Measurements from ENCODE around the gene VAV1. TPM values are rescaled to one million over a fixed set of nuclear protein-coding genes. Genes with fewer than 3 reads are reported as not detected.

The VAV1 gene
- total RNA-seq, 1 experiment from 2014 or later: 7.5 TPM

DNA sequence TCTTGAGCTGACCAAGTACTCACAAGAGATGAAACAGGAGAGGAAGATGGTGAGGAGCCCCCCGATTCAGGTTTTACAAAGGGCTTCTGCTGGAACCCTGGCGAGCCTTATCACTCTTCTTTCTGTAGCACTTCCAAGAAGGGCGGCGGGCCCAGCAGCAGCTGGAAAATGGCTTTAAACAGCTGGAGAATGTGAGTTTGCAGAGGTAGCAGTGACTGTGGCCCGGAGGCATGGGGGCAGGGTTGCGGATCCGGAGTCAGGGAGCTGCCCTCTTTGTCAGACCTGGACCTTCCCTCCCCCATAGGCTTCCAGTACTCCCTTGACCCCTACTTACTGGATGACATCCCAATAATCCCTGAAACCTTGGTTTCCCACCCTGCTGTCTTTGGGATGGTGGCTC is 29.4 kb upstream of the VAV1 start:
- peaks cover 56% of the 10 kb centered on the region for H3K4me1 ChIP-seq (replicated peaks; ENCODE audit: insufficient read depth)
- intact Hi-C loops (cut with micrococcal nuclease; ENCODE audit: unreplicated experiment): no loop called here
- no peak overlapping the region for H2AFZ ChIP-seq
- ChIA-PET POLR2A (ENCODE audit: unreplicated experiment) (no interaction called here), CTCF (no interaction called here)
- TF ChIP-seq, protein P1, sequence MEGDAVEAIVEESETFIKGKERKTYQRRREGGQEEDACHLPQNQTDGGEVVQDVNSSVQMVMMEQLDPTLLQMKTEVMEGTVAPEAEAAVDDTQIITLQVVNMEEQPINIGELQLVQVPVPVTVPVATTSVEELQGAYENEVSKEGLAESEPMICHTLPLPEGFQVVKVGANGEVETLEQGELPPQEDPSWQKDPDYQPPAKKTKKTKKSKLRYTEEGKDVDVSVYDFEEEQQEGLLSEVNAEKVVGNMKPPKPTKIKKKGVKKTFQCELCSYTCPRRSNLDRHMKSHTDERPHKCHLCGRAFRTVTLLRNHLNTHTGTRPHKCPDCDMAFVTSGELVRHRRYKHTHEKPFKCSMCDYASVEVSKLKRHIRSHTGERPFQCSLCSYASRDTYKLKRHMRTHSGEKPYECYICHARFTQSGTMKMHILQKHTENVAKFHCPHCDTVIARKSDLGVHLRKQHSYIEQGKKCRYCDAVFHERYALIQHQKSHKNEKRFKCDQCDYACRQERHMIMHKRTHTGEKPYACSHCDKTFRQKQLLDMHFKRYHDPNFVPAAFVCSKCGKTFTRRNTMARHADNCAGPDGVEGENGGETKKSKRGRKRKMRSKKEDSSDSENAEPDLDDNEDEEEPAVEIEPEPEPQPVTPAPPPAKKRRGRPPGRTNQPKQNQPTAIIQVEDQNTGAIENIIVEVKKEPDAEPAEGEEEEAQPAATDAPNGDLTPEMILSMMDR (conservative IDR thresholded peaks at IDR 0.05): no peak
- peaks cover 63% of the 10 kb centered on the region for H3F3A ChIP-seq (ENCODE audit: insufficient read depth, low read depth)
- H3K27me3 ChIP-seq (ENCODE audit: insufficient read depth, low read depth): no peaks in the 10 kb centered on the region
- peaks cover 54% of the 10 kb centered on the region for H3K79me2 ChIP-seq (ENCODE audit: low read depth)
- H3K9me3 ChIP-seq (ENCODE audit: insufficient read depth, low read depth): no peaks in the 10 kb centered on the region
- no peaks in the 10 kb centered on the region for H3K9me2 ChIP-seq (ENCODE audit: insufficient read depth)
- peak overlapping the region; percentile 81 for H3K4me2 ChIP-seq
- BruUV-seq (replicated peaks): no TSS peak
- peaks cover 12% of the 10 kb centered on the region; the same call in 1 of the 2 replicates for H3K36me3 ChIP-seq (ENCODE audit: low read depth)
- H3K27ac ChIP-seq: peak overlapping the region; percentile 88; the same call in 1 of the 2 replicates
- H4K20me1 ChIP-seq (ENCODE audit: insufficient read depth): peaks cover 5% of the 10 kb centered on the region; the same call in 1 of the 2 replicates
- DNase-seq: no peak
- H3K4me3 ChIP-seq: no peak overlapping the region

DNA sequence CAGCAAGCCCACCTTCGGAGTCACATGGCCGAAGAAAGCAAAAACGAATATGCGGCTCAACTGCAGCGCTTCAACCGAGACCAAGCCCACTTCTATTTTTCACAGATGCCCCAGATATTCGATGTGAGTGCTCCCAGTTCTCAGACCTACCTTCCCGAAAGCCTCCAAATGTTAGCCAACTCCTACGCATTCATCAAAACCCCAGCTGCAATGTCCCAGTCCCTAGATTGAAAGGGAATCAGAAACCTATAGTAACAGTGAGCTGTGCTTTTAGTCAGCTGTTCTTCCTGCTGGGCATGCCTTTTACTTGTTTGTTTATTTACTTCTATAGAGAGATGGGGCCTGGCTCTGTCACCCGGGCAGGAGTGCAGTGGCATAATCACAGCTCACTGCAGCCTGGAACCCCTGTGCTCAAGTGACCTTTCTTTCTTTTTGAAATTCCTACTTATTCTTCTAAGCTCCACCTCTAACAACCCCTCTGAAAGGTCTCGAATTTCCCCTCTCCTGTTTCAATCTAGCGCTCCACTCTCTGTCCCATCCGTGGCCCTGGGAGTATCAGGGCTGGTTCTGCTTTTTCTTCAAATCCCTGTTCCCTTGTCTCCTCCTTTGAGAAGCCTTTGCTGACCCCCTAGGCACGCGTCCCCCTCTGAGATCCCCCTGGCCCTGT is 28.7 kb upstream of the VAV1 start:
- Histone ChIP-seq H3K27me3 (ENCODE audit: insufficient read depth, low read depth) (no peaks in the 10 kb centered on the region), H3K79me2 (ENCODE audit: low read depth) (peaks cover 54% of the 10 kb centered on the region), H3K36me3 (ENCODE audit: low read depth) (peaks cover 19% of the 10 kb centered on the region; the same call in 1 of the 2 replicates), H3K4me3 (peak overlapping the region; percentile 38; the same call in 1 of the 2 replicates), H2AFZ (no peak overlapping the region), H3K4me2 (peak overlapping the region; percentile 81), H3K9me2 (ENCODE audit: insufficient read depth) (no peaks in the 10 kb centered on the region), H3F3A (ENCODE audit: insufficient read depth, low read depth) (peaks cover 63% of the 10 kb centered on the region), H3K9me3 (ENCODE audit: insufficient read depth, low read depth) (no peaks in the 10 kb centered on the region), H4K20me1 (ENCODE audit: insufficient read depth) (peaks cover 5% of the 10 kb centered on the region; the same call in 1 of the 2 replicates), H3K4me1 (replicated peaks; ENCODE audit: insufficient read depth) (peaks cover 53% of the 10 kb centered on the region), H3K27ac (peak overlapping the region; percentile 88)
- intact Hi-C loops (cut with micrococcal nuclease; ENCODE audit: unreplicated experiment): no loop called here
- DNase-seq: peak in 1 of 2 experiments; percentile 51
- ChIA-PET CTCF (no interaction called here), POLR2A (ENCODE audit: unreplicated experiment) (no interaction called here)
- TF ChIP-seq, protein P1 (conservative IDR thresholded peaks at IDR 0.05): no peak
- no peak for TF ChIP-seq EZH2 (IDR thresholded peaks at IDR 0.05; ENCODE audit: low read depth)
- no TSS peak for BruUV-seq (replicated peaks)

DNA sequence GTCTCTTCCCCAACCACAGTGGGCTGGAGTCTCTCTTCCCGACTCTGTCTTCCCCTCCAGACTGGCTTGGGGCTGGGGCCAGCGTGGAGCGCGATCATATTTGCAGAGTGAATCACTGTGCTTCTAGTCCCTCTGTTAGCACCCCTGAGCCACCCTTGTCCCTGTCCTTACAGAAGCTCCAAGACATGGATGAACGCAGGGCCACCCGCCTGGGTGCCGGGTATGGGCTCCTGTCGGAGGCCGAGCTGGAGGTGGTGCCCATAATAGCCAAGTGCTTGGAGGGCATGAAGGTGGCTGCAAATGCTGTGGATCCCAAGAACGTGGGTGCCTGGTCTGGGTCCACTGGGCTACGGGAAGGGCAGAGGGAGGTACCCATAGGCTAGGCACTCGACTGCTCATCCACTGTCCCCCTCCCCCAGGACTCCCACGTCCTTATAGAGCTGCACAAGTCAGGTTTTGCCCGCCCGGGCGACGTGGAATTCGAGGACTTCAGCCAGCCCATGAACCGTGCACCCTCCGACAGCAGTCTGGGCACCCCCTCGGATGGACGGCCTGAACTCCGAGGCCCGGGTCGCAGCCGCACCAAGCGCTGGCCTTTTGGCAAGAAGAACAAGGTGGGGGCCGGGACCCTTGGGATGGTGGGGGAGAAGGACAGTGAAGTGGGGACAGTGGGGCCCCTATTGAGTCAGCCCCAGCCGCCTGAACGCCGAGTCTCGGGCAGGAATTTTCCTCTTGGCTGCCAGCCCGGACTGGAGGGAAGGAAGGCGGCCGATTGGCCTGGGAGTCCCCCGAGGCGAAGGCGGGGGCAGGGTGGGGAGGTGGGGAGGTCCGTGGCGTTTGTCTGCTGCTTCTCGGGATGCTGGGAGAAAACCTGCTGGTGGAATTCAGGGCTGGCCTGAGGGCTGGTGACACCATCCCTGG is 27.9 kb upstream of the VAV1 start:
- BruUV-seq (replicated peaks): no TSS peak
- no peak overlapping the region for H2AFZ ChIP-seq
- peak; percentile 82 to 91 for DNase-seq

More for the DNA sequence above, 27.9 kb upstream of the VAV1 start:
- Histone ChIP-seq H3K4me2 (peak overlapping the region; percentile 81), H3K9me3 (ENCODE audit: insufficient read depth, low read depth) (no peaks in the 10 kb centered on the region), H3K4me3 (peak overlapping the region; percentile 38; the same call in 1 of the 2 replicates), H3K79me2 (ENCODE audit: low read depth) (peaks cover 54% of the 10 kb centered on the region), H3K36me3 (ENCODE audit: low read depth) (peaks cover 19% of the 10 kb centered on the region; the same call in 1 of the 2 replicates), H3K27ac (peak overlapping the region; percentile 88), H4K20me1 (ENCODE audit: insufficient read depth) (peaks cover 5% of the 10 kb centered on the region; the same call in 1 of the 2 replicates), H3F3A (ENCODE audit: insufficient read depth, low read depth) (peaks cover 67% of the 10 kb centered on the region), H3K4me1 (replicated peaks; ENCODE audit: insufficient read depth) (peaks cover 49% of the 10 kb centered on the region), H3K9me2 (ENCODE audit: insufficient read depth) (no peaks in the 10 kb centered on the region), H3K27me3 (ENCODE audit: insufficient read depth, low read depth) (no peaks in the 10 kb centered on the region)
- TF ChIP-seq EZH2 (IDR thresholded peaks at IDR 0.05; ENCODE audit: low read depth): no peak
- POLR2A ChIA-PET (ENCODE audit: unreplicated experiment): no interaction called here
- intact Hi-C loops (cut with micrococcal nuclease; ENCODE audit: unreplicated experiment): loop anchor here (1.0 kb wide), 1 partner anchor 22 kb away; no protein-coding TSS in a partner anchor
- CTCF ChIA-PET: no interaction called here
